ENCODE data around the gene RILP.

GRCh38 chr17:1647802-1648171, 1.9 kb downstream of the RILP start:
- no peak for TF ChIP-seq CTCF (IDR thresholded peaks at IDR 0.05 in 2 of 3, conservative IDR thresholded peaks at IDR 0.05 in 1 of 3; ENCODE audit: borderline replicate concordance in 1 of 3, insufficient read depth in 1 of 3, low read depth in 2 of 3, low read length in 2 of 3)
- no peak for TF ChIP-seq EZH2 (IDR thresholded peaks at IDR 0.05)
- no peak for TF ChIP-seq EZH2phosphoT487 (IDR thresholded peaks at IDR 0.05; ENCODE audit: borderline replicate concordance)
- TF ChIP-seq ZBTB33 (IDR thresholded peaks at IDR 0.05; ENCODE audit: extremely low read depth, insufficient replicate concordance, low read length) = no peak
- TF ChIP-seq POLR2A (IDR thresholded peaks at IDR 0.05; ENCODE audit: borderline replicate concordance, extremely low read depth, insufficient read depth, insufficient read length) = no peak
- TF ChIP-seq MAX (IDR thresholded peaks at IDR 0.05) = no peak
- TF ChIP-seq RAD21 (IDR thresholded peaks at IDR 0.05; ENCODE audit: low read depth) = no peak
- TF ChIP-seq EGR1 (IDR thresholded peaks at IDR 0.05; ENCODE audit: low read depth) = no peak
- TF ChIP-seq POLR2AphosphoS5 (IDR thresholded peaks at IDR 0.05; ENCODE audit: low read depth, low read length) = no peak
- no peak for TF ChIP-seq SP1 (IDR thresholded peaks at IDR 0.05; ENCODE audit: low read depth)
- no peak for TF ChIP-seq YY1 (IDR thresholded peaks at IDR 0.05; ENCODE audit: extremely low read depth, insufficient replicate concordance, low read depth, low read length)
- TF ChIP-seq SIN3A (IDR thresholded peaks at IDR 0.05; ENCODE audit: low read depth) = no peak

All from HCT116 (cell line).